ENCODE measurements around the gene FGF6. TPM values are rescaled to one million over a fixed set of nuclear protein-coding genes. Genes with fewer than 3 reads are reported as not detected.

FGF6 gene
- total RNA-seq, 1 donor from 2014 or later = not detected

DNA sequence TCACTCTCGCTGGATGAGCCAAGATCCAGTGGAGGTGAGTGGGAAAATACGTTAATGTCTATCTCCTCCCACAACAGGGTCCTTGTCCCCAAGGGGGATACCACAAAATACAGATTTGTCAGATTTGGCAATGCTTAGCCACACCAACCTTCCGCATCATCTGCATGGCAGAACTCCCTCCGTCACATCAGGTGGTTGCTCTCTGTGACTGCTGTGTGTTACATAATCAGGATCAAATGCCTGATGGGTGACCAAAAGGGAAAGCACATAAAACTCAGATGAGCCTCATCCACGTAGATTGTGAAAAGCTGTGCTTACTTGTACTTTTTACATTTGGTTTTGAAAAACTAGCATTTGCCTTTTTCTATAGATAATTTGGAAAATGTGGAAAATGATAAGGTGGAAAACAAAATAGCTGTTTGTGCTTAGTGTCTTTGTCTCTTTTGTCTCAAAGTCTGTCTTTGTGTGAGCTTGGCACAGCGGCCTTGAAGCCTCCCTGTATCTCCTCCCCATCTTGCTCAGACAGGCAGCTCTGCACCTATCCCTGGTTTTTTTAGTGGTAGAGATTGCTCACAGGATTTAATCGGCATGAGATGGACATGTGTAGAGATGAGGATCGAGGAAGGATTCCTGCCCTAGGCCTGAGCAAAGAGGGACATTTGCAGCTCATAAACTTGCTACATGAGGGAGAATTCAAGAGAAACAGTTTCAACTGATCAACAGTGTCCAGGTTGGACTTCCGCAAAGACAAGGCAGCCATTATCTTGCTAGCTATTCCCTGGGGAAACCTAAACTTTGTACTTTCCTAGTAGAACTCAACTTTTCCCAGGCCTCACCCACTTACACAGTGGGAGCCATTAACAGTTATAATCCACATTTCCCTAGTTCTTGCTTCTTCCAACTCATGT lies 3.6 kb upstream of the FGF6 start:
- ATAC-seq = no peak
- no peak for DNase-seq (ENCODE audit: missing footprints)
- intact Hi-C loops (cut with DNase I) = no loop called here

GRCh38 chr12:4448371-4448940 lies 2.8 kb upstream of the FGF6 start:
- intact Hi-C loops (cut with DNase I) = no loop called here
- ATAC-seq = no peak
- DNase-seq (ENCODE audit: missing footprints) = no peak

DNA sequence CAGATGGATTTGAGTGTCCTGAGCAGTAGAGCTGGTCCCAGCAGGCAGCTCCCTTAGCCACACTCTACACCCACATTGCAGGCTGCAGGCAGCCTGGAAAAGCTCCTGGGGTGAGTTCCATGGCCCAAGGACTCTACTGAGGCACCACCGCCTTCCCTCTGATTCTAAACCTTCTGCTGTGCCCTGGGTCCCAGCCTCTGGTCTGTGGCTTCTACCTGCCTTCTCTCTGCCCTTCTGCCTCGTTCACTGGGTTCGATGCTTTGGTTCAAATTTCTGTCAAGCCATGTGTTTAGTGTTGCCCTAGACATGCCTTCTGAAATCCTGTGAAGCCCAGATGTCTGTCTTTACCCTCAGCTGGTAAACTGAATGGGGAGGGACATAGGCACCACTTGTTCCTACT lies 1.5 kb upstream of the FGF6 start:
- intact Hi-C loops (cut with DNase I) = no loop called here
- DNase-seq (ENCODE audit: missing footprints) (no peak), ATAC-seq (no peak)

DNA sequence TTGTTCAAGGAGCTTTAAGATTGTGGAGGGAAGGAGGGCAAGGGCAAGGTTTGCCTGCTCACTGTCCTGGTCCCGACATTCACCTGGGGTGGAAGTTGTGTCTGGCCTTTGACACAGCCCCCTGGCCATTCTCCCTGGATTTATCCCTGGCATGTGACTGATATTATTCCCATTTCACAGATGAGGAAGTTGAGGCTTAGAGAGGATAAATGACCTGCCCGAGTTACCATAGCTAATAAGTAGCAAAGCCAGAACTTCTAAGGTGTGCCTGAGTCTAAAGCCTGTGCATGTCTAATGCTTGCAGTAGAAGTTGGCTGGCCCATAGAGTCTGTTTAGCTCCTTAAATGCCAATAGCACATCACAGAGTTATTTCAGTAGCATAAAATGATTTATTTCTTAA lies 720 bp upstream of the FGF6 start:
- intact Hi-C loops (cut with DNase I) = no loop called here
- DNase-seq (ENCODE audit: missing footprints) (no peak), ATAC-seq (no peak)

- DNase-seq (ENCODE audit: missing footprints) (no peak), ATAC-seq (no peak)
- intact Hi-C loops (cut with DNase I) = no loop called here
Measured at GRCh38 chr12:4444031-4444430, 1.6 kb downstream of the FGF6 start.

- ATAC-seq (no peak), DNase-seq (ENCODE audit: missing footprints) (no peak)
- intact Hi-C loops (cut with DNase I) = no loop called here
Measured at GRCh38 chr12:4443616-4444015, 2.0 kb downstream of the FGF6 start.

DNA sequence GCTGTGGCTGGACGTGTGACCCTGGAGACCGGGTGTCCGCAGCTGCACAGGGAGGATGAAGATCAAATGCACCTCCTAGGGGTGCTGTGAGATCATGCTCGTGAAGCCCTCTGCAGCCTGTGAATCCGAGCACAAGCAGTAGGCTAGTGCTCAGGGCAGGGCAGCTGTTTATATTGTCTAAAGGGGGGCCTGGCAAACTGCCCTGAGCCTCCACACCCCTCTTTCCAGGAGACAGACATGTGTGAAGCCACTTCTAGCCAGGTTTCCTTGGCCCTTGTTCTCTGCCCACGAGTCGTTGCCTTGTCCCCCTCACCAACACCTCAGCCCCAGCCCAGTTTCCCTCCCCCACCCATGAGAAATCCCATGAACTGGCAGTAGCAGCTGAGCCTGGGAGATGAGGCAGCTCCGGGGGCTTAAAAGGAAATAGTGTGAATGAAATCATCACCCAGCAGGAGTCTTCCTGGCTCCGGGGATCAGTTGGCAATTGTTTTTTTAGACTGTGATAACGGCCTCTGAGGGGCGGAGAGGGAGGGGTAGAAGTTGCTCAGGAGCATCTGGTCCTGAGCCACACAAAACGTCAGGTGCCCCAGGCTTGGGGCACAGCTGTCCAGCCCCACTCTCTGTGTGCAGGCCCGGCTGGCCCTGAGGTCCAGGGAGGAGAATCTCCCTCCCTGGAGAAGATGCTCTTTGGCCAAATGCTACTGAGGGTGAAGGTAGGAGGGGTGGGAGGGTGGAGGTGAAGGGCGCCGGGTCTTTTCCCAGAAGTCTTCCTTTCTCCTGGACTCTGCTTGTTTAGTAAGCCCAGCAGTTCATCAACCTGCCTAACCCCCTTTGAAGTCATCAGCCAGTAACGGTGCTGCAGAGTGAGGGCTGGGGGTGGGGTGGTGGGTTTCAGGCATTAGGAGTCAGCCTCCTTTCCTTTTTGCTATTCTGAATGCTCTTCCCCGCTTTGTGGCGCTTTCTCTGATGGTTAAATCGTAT lies 4.0 kb downstream of the FGF6 start:
- no peak for ATAC-seq
- intact Hi-C loops (cut with DNase I) = no loop called here
- no peak for DNase-seq (ENCODE audit: missing footprints)

DNA sequence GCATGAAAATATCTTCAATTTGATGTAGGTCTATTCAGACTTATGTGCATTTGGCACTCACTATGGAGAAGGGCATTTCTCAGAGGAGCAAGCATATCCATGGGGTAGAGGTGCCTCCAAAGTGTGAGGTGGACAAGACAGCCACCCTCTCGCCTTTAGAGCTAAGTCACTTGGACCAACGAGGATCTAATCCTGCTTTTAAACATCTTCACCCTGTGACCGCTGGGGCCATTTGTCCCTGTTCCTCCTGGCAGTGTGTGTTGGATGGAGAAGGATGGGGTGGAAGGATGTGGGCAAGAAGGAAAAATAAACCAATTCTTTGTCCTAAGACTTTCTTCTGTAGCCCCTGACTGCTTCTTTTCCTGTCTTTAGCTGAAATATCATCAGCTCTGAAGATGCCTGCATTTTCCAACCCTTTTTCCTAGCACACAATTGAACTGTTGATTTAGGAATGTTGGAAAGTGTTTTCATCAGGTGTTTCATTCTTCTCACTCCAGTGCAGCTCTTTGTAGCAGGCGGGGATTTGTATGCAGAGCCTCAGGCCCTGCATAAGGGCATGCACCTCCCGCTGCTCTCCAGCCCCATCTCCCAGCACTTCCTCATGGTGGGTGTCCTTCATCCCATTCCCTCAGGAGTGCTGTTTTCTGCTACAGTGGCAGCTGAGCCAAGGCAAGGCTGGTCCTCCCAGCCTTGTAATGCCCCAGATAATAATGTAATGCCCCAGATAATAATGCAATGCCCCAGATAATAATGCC lies 5.3 kb downstream of the FGF6 start:
- intact Hi-C loops (cut with DNase I) = no loop called here
- DNase-seq (ENCODE audit: missing footprints) (no peak), ATAC-seq (no peak)

DNA sequence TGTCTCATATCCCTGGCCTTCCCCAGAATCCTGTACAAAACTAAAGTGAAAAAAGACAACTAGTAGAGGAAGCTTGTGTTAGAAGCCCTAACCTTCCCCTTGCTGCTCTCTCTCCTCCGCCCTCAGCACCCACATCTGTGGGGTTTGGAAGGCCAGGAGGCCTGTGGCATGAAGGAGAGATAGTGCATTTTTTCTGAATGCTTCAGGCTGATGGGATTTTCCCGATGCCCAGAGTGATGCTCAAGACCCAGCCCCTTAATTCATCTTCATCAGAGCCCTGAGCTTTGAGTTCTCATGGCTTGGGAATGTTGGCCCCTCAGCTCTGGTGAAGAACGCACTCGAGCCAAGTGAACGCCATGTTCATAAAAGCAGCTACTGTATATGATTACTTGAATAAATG lies 5.9 kb downstream of the FGF6 start:
- DNase-seq (ENCODE audit: missing footprints) (no peak), ATAC-seq (no peak)
- intact Hi-C loops (cut with DNase I) = no loop called here

GRCh38 chr12:4438834-4439596 lies 6.6 kb downstream of the FGF6 start:
- ATAC-seq (no peak), DNase-seq (ENCODE audit: missing footprints) (no peak)
- intact Hi-C loops (cut with DNase I) = no loop called here

GRCh38 chr12:4435537-4435936 lies 10.1 kb downstream of the FGF6 start:
- DNase-seq (ENCODE audit: missing footprints) (no peak), ATAC-seq (no peak)

GRCh38 chr12:4434706-4435425 lies 10.7 kb downstream of the FGF6 start:
- no peak for DNase-seq (ENCODE audit: missing footprints)
- no peak for ATAC-seq
- intact Hi-C loops (cut with DNase I) = no loop called here

More at GRCh38 chr12:4435537-4435936, 10.1 kb downstream of the FGF6 start:
- intact Hi-C loops (cut with DNase I) = no loop called here

DNA sequence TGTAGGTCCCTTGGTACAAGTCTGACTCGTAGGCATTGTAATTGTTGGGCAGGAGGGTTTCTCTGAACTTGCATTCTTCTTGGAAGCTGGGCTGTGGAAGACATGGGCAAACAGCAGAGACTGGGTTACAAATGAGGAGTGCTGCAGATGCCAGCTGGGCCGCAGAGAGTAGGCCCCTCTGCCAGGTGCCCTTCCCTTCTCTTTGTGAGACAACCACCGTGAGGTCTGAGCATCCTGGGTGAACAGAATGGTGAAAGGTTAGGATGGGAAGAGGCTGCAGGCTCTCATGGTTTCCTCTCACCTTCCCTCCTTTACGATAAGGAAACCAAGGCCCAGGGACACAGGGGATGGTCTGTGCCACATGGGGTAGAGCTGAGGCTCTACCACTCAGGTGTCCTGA lies 11.3 kb downstream of the FGF6 start:
- ATAC-seq = no peak
- DNase-seq (ENCODE audit: missing footprints) = no peak
- intact Hi-C loops (cut with DNase I) = no loop called here

- no peak for ATAC-seq
- intact Hi-C loops (cut with DNase I) = no loop called here
Measured at GRCh38 chr12:4433745-4434058, 11.9 kb downstream of the FGF6 start.

DNA sequence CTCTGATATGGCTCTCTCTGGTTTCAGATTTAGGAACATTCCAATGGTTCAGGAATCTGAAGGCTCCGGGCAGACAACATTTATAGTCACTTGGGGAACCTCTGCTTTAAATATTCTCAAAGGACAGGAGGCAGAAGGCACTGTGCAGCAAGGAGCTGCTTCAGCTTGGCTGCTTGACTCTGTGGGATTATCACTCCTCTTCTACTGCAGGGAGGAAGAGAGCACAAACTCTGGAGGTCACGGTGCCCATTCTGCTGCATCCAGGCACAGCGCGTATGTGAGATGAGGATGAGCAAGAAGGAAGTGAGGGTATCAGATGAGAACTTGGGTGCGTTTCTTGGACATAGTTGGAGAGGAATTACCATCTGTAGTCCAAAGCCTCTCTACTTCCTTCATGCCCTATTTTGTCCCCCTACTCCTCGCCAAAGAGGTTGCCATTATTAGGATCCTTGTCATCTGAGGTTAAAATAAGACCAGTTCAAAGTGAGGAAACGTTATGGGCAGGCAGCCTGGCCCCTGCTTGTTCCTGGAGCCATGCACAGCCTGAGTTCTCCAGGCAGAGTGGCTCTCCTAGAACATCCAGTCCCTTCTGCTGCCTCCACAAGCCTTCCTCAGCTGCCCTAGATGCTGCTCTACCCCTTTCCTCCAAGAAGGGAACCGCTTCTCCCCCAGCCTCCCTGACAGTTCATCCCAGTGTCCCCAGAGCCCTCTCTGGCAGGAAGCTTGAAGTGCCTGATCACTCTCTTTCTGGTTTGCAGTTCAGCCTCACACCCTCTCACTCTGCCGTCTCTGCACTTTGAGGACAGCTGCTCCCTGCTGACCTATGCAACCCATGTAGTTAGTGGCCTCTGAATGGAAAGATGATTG lies 12.5 kb downstream of the FGF6 start:
- intact Hi-C loops (cut with DNase I) = no loop called here
- peak; percentile 34 for ATAC-seq
- no peak for DNase-seq (ENCODE audit: missing footprints)

More at GRCh38 chr12:4433745-4434058, 11.9 kb downstream of the FGF6 start:
- no peak for DNase-seq (ENCODE audit: missing footprints)

GRCh38 chr12:4431866-4432265 lies 13.7 kb downstream of the FGF6 start:
- DNase-seq (ENCODE audit: missing footprints) (no peak), ATAC-seq (no peak)
- intact Hi-C loops (cut with DNase I) = no loop called here

DNA sequence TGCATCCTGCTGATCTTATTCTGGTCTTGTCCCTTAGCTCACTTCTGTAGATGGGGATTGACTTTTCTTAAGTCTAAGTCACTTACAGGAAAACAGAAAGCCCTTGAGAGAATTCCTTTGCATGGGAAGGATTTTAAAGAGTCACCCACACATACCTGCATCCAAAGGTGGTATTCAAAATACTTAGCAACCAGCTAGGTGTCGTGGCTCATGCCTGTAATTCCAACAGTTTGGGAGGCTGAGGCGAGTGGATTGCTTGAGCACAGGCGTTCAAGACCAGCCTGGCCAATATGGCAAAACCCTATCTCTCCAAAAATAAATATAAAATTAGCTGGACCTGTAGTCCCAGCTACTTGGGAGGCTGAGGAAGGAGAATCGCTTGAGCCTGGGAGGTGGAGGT lies 14.2 kb downstream of the FGF6 start:
- no peak for ATAC-seq
- no peak for DNase-seq (ENCODE audit: missing footprints)
- intact Hi-C loops (cut with DNase I) = no loop called here

Data from Right ventricle myocardium inferior (tissue), 1 donor.